Endothelial cell of umbilical vein (primary cell): ENCODE results near the gene DIP2A. TPM values are rescaled to one million over a fixed set of nuclear protein-coding genes. Genes with fewer than 3 reads are reported as not detected.

ENCODE experiments used
- BruUV-seq: library from RNA; stranded (reverse); fragments of 400-500 nt; replicated peaks from 2 replicates; lab custom pipeline; 2021; lab: Mats Ljungman, UMichigan
- CTCF ChIA-PET: fragments of 300-600, 350-600 bp; sonication (Branson Sonifier 250); formaldehyde crosslinking; loops from one replicate; lab custom pipeline; 2021; ENCODE audit warnings: antibody characterized with exemption, inconsistent platforms; lab: Charles Lee
- POLR2A ChIA-PET: fragments of 300-600, 350-600 bp; sonication (Branson Sonifier 250); formaldehyde crosslinking; loops from one replicate; lab custom pipeline; 2021; ENCODE audit warnings: antibody characterized with exemption, inconsistent platforms; lab: Charles Lee
- DNase-seq: peaks from one replicate; pipeline ENCODE4 v3.0.0-alpha.2; 2011; ENCODE audit warnings: low read depth, low spot score
- FAIRE-seq: peaks from 2 replicates; lab custom pipeline; 2011; peaks lifted over from hg19 to GRCh38; lab: Jason Lieb, UNC
- H2AFZ ChIP-seq: 2 replicates; pipeline ENCODE4 v1.6.0; 2012; ENCODE audit warnings: low read depth, low read length, control low read depth, inconsistent platforms
- H3K27ac ChIP-seq: 2 replicates; pipeline ENCODE4 v1.5.1; 2011; ENCODE audit warnings: low read depth, mild to moderate bottlenecking, control low read depth, low read length, moderate library complexity; ENCODE audit not compliant: insufficient read depth
- H3K27me3 ChIP-seq, 2 experiments: 2 replicates each; pipeline versions ENCODE4 v1.6.0 to v1.6.1; 2011; ENCODE audit warnings: low read length in 2 of 2, mixed read lengths in 1 of 2; ENCODE audit not compliant: control insufficient read depth in 2 of 2, insufficient read depth in 2 of 2
- H3K36me3 ChIP-seq, 2 experiments: 2 replicates in 1 of 2; 3 replicates in 1 of 2; pipeline ENCODE4 v1.5.1; 2011; ENCODE audit warnings: low read length in 2 of 2, mild to moderate bottlenecking in 1 of 2, moderate library complexity in 1 of 2; ENCODE audit not compliant: control insufficient read depth in 2 of 2, insufficient read depth in 2 of 2; ENCODE audit errors: extremely low read depth in 1 of 2
- H3K4me1 ChIP-seq: 3 replicates; pipeline ENCODE4 v1.5.1; 2011; ENCODE audit warnings: mild to moderate bottlenecking, low read length; ENCODE audit not compliant: control insufficient read depth, insufficient read depth; ENCODE audit errors: extremely low read depth
- H3K4me2 ChIP-seq: 2 replicates; pipeline ENCODE4 v1.6.1; 2011; ENCODE audit warnings: low read length, control low read depth, mixed read lengths; ENCODE audit not compliant: insufficient read depth
- H3K4me3 ChIP-seq, 3 experiments: fragments of 200-600 bp in 1 of 3; sonication (generic), shearing (Covaris generic) in 1 of 3; replicated peaks in 1 of 3; 2 replicates each; pipeline ENCODE4 v1.5.1; 2011 to 2016; ENCODE audit warnings: control low read depth in 3 of 3, low read length in 3 of 3, mild to moderate bottlenecking in 2 of 3, inconsistent platforms in 1 of 3, low read depth in 1 of 3, moderate library complexity in 1 of 3; ENCODE audit not compliant: insufficient read depth in 1 of 3
- H3K79me2 ChIP-seq: 2 replicates; pipeline ENCODE4 v1.6.0; 2012; ENCODE audit warnings: low read length, inconsistent platforms; ENCODE audit not compliant: control insufficient read depth, insufficient read depth
- H3K9ac ChIP-seq: replicated peaks from 2 replicates; pipeline ENCODE3; 2011; ENCODE audit warnings: low read length, control low read depth; ENCODE audit not compliant: insufficient read depth; ENCODE audit errors: extremely low read depth
- H3K9me1 ChIP-seq: replicated peaks from 3 replicates; pipeline ENCODE4 v1.6.0; 2011; ENCODE audit warnings: mild to moderate bottlenecking, low read length; ENCODE audit not compliant: control insufficient read depth, insufficient read depth; ENCODE audit errors: extremely low read depth
- H3K9me3 ChIP-seq: replicated peaks from 2 replicates; pipeline ENCODE4 v1.5.1; 2012; ENCODE audit warnings: low read length, inconsistent platforms; ENCODE audit not compliant: control insufficient read depth, insufficient read depth
- H4K20me1 ChIP-seq: replicated peaks from 2 replicates; pipeline ENCODE3; 2011; ENCODE audit warnings: mild to moderate bottlenecking, low read length; ENCODE audit not compliant: control insufficient read depth, insufficient read depth; ENCODE audit errors: extremely low read depth
- EZH2 ChIP-seq: IDR thresholded peaks from 2 replicates; pipeline ENCODE4 v1.6.1; 2012; ENCODE audit warnings: borderline replicate concordance, low read depth, mild to moderate bottlenecking, moderate library complexity, low read length, inconsistent platforms; ENCODE audit not compliant: severe bottlenecking
- FOS ChIP-seq: IDR thresholded peaks from 2 replicates; pipeline ENCODE4 v1.6.1; 2011; ENCODE audit warnings: mild to moderate bottlenecking, low read length, moderate library complexity, borderline replicate concordance; ENCODE audit not compliant: insufficient read depth
- GATA2 ChIP-seq: IDR thresholded peaks from 2 replicates; pipeline ENCODE4 v1.7.0; 2011; ENCODE audit warnings: low read depth, mild to moderate bottlenecking, moderate library complexity, mixed read lengths, low read length; ENCODE audit not compliant: insufficient read length, insufficient read depth
- JUN ChIP-seq: IDR thresholded peaks from 2 replicates; pipeline ENCODE4 v1.6.1; 2011; ENCODE audit warnings: borderline replicate concordance, low read depth; ENCODE audit not compliant: insufficient read length, insufficient read depth
- MYC ChIP-seq: IDR thresholded peaks from one replicate; pipeline ENCODE4 v1.6.1; 2011; ENCODE audit warnings: mild to moderate bottlenecking, low read depth, low read length
- POLR2A ChIP-seq: IDR thresholded peaks from 2 replicates; pipeline ENCODE4 v1.6.1; 2012; ENCODE audit warnings: low read depth, mild to moderate bottlenecking, control low read depth, low read length
- POLR2AphosphoS5 ChIP-seq: IDR thresholded peaks from 2 replicates; pipeline ENCODE4 v1.6.1; 2012; ENCODE audit warnings: low read depth, mild to moderate bottlenecking, control low read depth, low read length, moderate library complexity; ENCODE audit not compliant: insufficient read depth
- dilution Hi-C: fragments of 300-500 bp; cut with MboI; formaldehyde crosslinking; loops from one replicate; pipeline ENCODE4 v1.15.0; 2019; ENCODE audit warnings: low sequenced_read_pairs; ENCODE audit not compliant: extremely low pct_ligation_motif_present
- intact Hi-C: fragments of 100-400 bp; cut with micrococcal nuclease; formaldehyde crosslinking; loops from one replicate; pipeline ENCODE4 v1.10.0; 2022
- polyA plus RNA-seq, 4 experiments: library from polyadenylated mRNA; depleted of rRNA in 3 of 4; stranded (reverse) in 3 of 4; unstranded in 1 of 4; fragments of >200 nt; gene quantifications; 2 replicates each; pipeline versions ENCODE4 v1.2.1 to v1.2.3, GENCODE V29; 2011 to 2012; ENCODE audit warnings: missing spikeins in 1 of 4
- total RNA-seq: library from RNA; stranded (reverse); gene quantifications from 2 replicates; pipeline ENCODE4 v1.2.3, GENCODE V29; 2021
- TF ChIP-seq, protein P1 (sequence below): IDR thresholded peaks from 2 replicates; pipeline ENCODE4 v1.6.1; 2011; ENCODE audit not compliant: insufficient read depth, insufficient read length
- TF ChIP-seq, protein P2 (sequence below), 2 donors: IDR thresholded peaks; 1 replicate in 1 of 2; 2 replicates in 1 of 2; pipeline ENCODE4 v1.5.1; 2011; ENCODE audit warnings: low read length in 2 of 2, mild to moderate bottlenecking in 2 of 2, moderate library complexity in 2 of 2, control low read depth in 1 of 2, inconsistent platforms in 1 of 2, low read depth in 1 of 2; ENCODE audit not compliant: insufficient read depth in 1 of 2; ENCODE audit errors: extremely low read depth in 1 of 2

Gene DIP2A
- total and polyA plus RNA-seq, 2 donors (not counting 3 experiments of a cell fraction or from before 2014, with no cell fraction given), result 34.5 to 62.1 TPM

DNA sequence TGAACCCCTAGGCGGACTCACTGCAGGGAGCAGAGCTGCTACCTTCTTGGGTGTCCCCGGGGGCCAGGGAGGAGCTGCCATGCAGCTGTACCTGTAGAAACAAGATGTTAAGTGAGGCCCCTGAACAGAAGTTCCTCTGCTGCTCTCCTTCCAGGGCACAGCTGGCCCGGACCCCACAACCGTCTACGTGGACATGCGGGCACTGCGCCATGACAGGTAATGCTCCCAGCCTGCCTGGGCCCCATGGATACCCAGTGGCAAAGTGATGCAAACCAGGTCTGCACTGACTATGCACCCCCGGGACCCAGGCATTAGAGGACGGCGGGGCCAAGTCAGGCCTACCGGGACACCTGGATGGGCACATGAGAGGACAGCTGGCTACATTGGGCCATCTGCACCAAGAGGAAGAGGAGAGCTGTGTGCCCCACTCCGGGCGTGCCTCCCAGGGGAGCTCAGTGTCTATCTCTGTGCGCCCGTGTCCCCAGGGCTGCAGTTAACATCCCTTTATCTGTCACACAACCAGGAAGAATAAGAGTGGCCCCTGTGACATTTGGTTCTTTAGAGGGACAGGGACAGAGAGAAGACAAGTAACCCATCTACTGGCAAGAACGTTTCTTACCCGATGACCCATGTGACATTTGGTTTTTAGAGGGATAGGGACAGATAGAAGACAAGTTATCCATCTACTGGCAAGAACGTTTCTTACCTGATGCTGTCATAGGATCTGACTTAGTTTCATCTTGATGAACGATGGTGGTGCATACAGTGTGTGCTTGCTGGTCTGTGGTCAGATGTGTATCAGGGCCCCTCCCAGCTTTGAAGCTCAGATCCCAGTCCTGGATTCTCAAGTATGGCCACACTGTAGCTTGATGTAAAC lies 102.1 kb downstream of the DIP2A start:
- Histone ChIP-seq H3K4me3 (no peak overlapping the region), H2AFZ (no peak overlapping the region), H3K27ac (no peak overlapping the region), H3K27me3 (no peaks in the 10 kb centered on the region), H4K20me1 (no peaks in the 10 kb centered on the region), H3K79me2 (no peaks in the 10 kb centered on the region), H3K9me3 (no peaks in the 10 kb centered on the region), H3K4me2 (no peak overlapping the region), H3K4me1 (peaks cover 7% of the 10 kb centered on the region), H3K9me1 (no peaks in the 10 kb centered on the region), H3K9ac (no peak overlapping the region), H3K36me3 (peaks cover 2 to 62% of the 10 kb centered on the region in 2 experiments)
- intact Hi-C loops (no loop called here), dilution Hi-C loops (no loop called here)
- DNase-seq (no peak), FAIRE-seq (no peak)
- TF ChIP-seq, protein P1, sequence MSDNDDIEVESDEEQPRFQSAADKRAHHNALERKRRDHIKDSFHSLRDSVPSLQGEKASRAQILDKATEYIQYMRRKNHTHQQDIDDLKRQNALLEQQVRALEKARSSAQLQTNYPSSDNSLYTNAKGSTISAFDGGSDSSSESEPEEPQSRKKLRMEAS, result no peak
- TF ChIP-seq POLR2AphosphoS5, result no peak
- TF ChIP-seq, protein P2, sequence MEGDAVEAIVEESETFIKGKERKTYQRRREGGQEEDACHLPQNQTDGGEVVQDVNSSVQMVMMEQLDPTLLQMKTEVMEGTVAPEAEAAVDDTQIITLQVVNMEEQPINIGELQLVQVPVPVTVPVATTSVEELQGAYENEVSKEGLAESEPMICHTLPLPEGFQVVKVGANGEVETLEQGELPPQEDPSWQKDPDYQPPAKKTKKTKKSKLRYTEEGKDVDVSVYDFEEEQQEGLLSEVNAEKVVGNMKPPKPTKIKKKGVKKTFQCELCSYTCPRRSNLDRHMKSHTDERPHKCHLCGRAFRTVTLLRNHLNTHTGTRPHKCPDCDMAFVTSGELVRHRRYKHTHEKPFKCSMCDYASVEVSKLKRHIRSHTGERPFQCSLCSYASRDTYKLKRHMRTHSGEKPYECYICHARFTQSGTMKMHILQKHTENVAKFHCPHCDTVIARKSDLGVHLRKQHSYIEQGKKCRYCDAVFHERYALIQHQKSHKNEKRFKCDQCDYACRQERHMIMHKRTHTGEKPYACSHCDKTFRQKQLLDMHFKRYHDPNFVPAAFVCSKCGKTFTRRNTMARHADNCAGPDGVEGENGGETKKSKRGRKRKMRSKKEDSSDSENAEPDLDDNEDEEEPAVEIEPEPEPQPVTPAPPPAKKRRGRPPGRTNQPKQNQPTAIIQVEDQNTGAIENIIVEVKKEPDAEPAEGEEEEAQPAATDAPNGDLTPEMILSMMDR (IDR thresholded peaks at IDR 0.05; ENCODE audit: extremely low read depth in 1 of 2, insufficient read depth in 1 of 2, low read depth in 1 of 2, low read length in 2 of 2), result no peak
- TF ChIP-seq GATA2, result no peak
- TF ChIP-seq FOS, result no peak
- TF ChIP-seq POLR2A, result no peak
- no peak for TF ChIP-seq JUN
- no peak for TF ChIP-seq EZH2
- no peak for TF ChIP-seq MYC
- no TSS peak for BruUV-seq
- ChIA-PET POLR2A (no interaction called here), CTCF (no interaction called here)
